Panc1 (cell line): Measurements from ENCODE around the gene KRTAP1-3. TPM values are rescaled to one million over a fixed set of nuclear protein-coding genes. Genes with fewer than 3 reads are reported as not detected.
"Not testable (repeated sequence)": the region's sequence is repeated elsewhere in the genome, so short reads cannot be mapped to it uniquely, and the experiment has no call there.

Experiments
- ATAC-seq: fragments of 200-7000 bp; cut with Tn5 transposase; 2 replicates; pipeline ENCODE4 v1.9.1; 2020; ENCODE audit warnings: mild to moderate bottlenecking, moderate library complexity
- BruUV-seq: library from RNA; stranded (reverse); fragments of 400-500 nt; replicated peaks from 2 replicates; lab custom pipeline; 2021; lab: Mats Ljungman, UMichigan
- CTCF ChIA-PET: fragments of 300-600 bp; sonication (Branson Sonifier 250); formaldehyde crosslinking; loops from one replicate; lab custom pipeline; 2022; ENCODE audit warnings: antibody characterized with exemption; lab: Charles Lee
- POLR2A ChIA-PET: fragments of 300-600 bp; sonication (Branson Sonifier 250); formaldehyde crosslinking; loops from one replicate; lab custom pipeline; 2022; ENCODE audit warnings: antibody characterized with exemption; lab: Charles Lee
- DNase-seq: peaks from one replicate; pipeline ENCODE4 v3.0.0-alpha.2; 2010; ENCODE audit warnings: low read depth, low spot score
- H3K27ac ChIP-seq: 2 replicates; pipeline ENCODE4 v1.5.1; 2011; ENCODE audit warnings: mild to moderate bottlenecking, low read length, inconsistent platforms
- H3K27me3 ChIP-seq: fragments of 200-500 bp; sonication (Bioruptor generic); 2 replicates; pipeline ENCODE4 v1.6.0; 2014; ENCODE audit warnings: low read length, inconsistent platforms; ENCODE audit not compliant: control insufficient read depth, insufficient read depth
- H3K36me3 ChIP-seq: fragments of 200-500 bp; sonication (Bioruptor generic); 2 replicates; pipeline ENCODE4 v1.5.1; 2014; ENCODE audit warnings: inconsistent platforms, mild to moderate bottlenecking, low read length, moderate library complexity; ENCODE audit not compliant: control insufficient read depth, insufficient read depth
- H3K4me1 ChIP-seq: 2 replicates; pipeline ENCODE4 v1.5.1; 2011; ENCODE audit warnings: inconsistent platforms, mild to moderate bottlenecking, low read length, moderate library complexity; ENCODE audit not compliant: control insufficient read depth, insufficient read depth
- H3K4me3 ChIP-seq, 2 experiments: 2 replicates each; pipeline ENCODE4 v1.5.1; 2011 to 2012; ENCODE audit warnings: low read depth in 2 of 2, low read length in 2 of 2, mild to moderate bottlenecking in 2 of 2, inconsistent platforms in 1 of 2, moderate library complexity in 1 of 2
- H3K9me3 ChIP-seq: fragments of 200-500 bp; sonication (Bioruptor generic); 2 replicates; pipeline ENCODE4 v1.5.1; 2014; ENCODE audit warnings: low read depth, mild to moderate bottlenecking, inconsistent platforms, low read length, moderate library complexity; ENCODE audit not compliant: control insufficient read depth, insufficient read depth
- POLR2AphosphoS5 ChIP-seq: IDR thresholded peaks from 2 replicates; pipeline ENCODE4 v1.6.1; 2012; ENCODE audit warnings: mild to moderate bottlenecking, low read depth, low read length, moderate library complexity
- SIN3A ChIP-seq: IDR thresholded peaks from 2 replicates; pipeline ENCODE4 v1.6.1; 2012; ENCODE audit warnings: low read depth, mild to moderate bottlenecking, low read length, moderate library complexity, borderline replicate concordance; ENCODE audit not compliant: insufficient read depth
- TCF7L2 ChIP-seq: IDR thresholded peaks from 2 replicates; pipeline ENCODE4 v1.6.1; 2011; ENCODE audit warnings: mild to moderate bottlenecking, low read depth, low read length, inconsistent platforms
- in situ Hi-C: cut with HindIII; loops from 2 replicates; pipeline ENCODE4 v1.10.0; 2016; ENCODE audit warnings: low sequenced_read_pairs, low pct_unique_long_range_greater_than_20kb
- intact Hi-C: fragments of 100-400 bp; cut with micrococcal nuclease; formaldehyde crosslinking; loops from one replicate; pipeline ENCODE4 v1.10.0; 2022; ENCODE audit not compliant: unreplicated experiment
- total RNA-seq: library from RNA; stranded (reverse); gene quantifications from one replicate; pipeline ENCODE4 v1.2.1, GENCODE V29; 2021; ENCODE audit not compliant: unreplicated experiment
- TF ChIP-seq, protein P1 (sequence below), 2 experiments: IDR thresholded peaks; 2 replicates each; pipeline ENCODE4 v1.6.1; 2011 to 2012; ENCODE audit warnings: low read depth in 2 of 2, control low read depth in 1 of 2, low read length in 1 of 2, mild to moderate bottlenecking in 1 of 2, moderate library complexity in 1 of 2; ENCODE audit not compliant: insufficient read depth in 1 of 2
- TF ChIP-seq, protein P2 (sequence below): fragments of 450-650 bp; IDR thresholded peaks from 2 replicates; pipeline ENCODE4 v1.5.1; 2017; ENCODE audit warnings: mild to moderate bottlenecking

KRTAP1-3 gene
- total RNA-seq, 1 experiment from 2014 or later = not detected

DNA sequence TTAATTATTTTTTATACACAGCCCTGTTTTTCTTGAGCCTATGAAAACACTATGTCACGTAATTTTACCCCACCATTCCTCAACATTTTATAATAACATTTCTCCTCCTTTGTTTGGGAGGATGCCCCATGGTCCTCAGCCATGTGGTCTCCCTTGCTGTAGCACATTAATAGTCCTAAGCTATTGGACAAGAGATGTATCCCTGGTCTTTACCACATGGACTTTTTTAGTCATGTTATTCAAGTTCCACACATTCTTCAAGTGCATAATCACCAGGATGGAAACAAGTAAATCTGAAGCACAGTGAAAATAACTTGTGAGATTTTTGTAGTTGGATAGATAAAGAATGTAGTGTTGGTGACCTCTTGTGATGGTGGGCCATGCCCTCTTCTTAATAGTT is 27.3 kb upstream of the KRTAP1-3 start:
- no peak for TF ChIP-seq POLR2AphosphoS5
- no peak for TF ChIP-seq SIN3A
- TF ChIP-seq, protein P1, sequence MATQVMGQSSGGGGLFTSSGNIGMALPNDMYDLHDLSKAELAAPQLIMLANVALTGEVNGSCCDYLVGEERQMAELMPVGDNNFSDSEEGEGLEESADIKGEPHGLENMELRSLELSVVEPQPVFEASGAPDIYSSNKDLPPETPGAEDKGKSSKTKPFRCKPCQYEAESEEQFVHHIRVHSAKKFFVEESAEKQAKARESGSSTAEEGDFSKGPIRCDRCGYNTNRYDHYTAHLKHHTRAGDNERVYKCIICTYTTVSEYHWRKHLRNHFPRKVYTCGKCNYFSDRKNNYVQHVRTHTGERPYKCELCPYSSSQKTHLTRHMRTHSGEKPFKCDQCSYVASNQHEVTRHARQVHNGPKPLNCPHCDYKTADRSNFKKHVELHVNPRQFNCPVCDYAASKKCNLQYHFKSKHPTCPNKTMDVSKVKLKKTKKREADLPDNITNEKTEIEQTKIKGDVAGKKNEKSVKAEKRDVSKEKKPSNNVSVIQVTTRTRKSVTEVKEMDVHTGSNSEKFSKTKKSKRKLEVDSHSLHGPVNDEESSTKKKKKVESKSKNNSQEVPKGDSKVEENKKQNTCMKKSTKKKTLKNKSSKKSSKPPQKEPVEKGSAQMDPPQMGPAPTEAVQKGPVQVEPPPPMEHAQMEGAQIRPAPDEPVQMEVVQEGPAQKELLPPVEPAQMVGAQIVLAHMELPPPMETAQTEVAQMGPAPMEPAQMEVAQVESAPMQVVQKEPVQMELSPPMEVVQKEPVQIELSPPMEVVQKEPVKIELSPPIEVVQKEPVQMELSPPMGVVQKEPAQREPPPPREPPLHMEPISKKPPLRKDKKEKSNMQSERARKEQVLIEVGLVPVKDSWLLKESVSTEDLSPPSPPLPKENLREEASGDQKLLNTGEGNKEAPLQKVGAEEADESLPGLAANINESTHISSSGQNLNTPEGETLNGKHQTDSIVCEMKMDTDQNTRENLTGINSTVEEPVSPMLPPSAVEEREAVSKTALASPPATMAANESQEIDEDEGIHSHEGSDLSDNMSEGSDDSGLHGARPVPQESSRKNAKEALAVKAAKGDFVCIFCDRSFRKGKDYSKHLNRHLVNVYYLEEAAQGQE (IDR thresholded peaks at IDR 0.05; ENCODE audit: insufficient read depth in 1 of 2, low read depth in 2 of 2, low read length in 1 of 2) = no peak
- no peak for TF ChIP-seq TCF7L2
- TF ChIP-seq, protein P2, sequence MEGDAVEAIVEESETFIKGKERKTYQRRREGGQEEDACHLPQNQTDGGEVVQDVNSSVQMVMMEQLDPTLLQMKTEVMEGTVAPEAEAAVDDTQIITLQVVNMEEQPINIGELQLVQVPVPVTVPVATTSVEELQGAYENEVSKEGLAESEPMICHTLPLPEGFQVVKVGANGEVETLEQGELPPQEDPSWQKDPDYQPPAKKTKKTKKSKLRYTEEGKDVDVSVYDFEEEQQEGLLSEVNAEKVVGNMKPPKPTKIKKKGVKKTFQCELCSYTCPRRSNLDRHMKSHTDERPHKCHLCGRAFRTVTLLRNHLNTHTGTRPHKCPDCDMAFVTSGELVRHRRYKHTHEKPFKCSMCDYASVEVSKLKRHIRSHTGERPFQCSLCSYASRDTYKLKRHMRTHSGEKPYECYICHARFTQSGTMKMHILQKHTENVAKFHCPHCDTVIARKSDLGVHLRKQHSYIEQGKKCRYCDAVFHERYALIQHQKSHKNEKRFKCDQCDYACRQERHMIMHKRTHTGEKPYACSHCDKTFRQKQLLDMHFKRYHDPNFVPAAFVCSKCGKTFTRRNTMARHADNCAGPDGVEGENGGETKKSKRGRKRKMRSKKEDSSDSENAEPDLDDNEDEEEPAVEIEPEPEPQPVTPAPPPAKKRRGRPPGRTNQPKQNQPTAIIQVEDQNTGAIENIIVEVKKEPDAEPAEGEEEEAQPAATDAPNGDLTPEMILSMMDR = no peak
- no peaks in the 10 kb centered on the region for H3K4me1 ChIP-seq
- no TSS peak for BruUV-seq
- in situ Hi-C loops (no loop called here), intact Hi-C loops (no loop called here)
- no peak for ATAC-seq
- ChIA-PET CTCF (no interaction called here), POLR2A (no interaction called here)
- no peak for DNase-seq
- H3K27ac ChIP-seq = no peak overlapping the region
- H3K4me3 ChIP-seq = no peak overlapping the region
- H3K27me3 ChIP-seq = no peaks in the 10 kb centered on the region
- no peaks in the 10 kb centered on the region for H3K36me3 ChIP-seq
- no peaks in the 10 kb centered on the region for H3K9me3 ChIP-seq

DNA sequence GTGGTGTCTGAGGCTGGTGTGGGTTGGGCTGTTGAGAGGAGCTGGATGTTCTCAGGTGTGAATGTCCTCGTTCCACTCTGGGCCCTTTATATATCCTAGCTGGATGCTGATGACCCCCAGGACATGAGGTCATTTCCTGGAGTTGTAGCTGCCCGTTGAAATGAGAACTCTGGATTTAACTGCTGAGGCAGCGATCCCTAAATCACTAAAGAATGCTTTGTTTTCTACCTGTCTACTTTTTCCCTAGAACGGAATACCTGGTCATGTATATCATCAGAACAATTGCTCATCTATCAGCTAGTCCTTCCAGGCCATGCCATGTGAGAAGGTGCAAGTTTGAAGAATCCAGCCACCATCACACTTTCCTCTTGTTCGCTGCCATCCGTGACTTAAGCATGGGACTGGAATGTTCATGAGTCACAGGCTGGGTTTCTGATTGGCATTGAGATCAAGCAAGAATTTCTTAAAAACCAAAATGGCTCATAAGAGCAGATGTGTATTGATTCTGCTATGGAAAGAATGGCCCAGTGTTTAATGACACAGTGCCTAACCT is 25.5 kb upstream of the KRTAP1-3 start, which contains the start of gene KRTAP2-3:
Gene KRTAP2-3, minus strand, starts transcription at position 63 of the 553 bp plus-strand sequence. CDS start 64 bp downstream, outside the sequence.
- H3K27me3 ChIP-seq = no peaks in the 10 kb centered on the region
- H3K4me1 ChIP-seq = no peaks in the 10 kb centered on the region
- no peak within 1 kb of the TSS for H3K4me3 ChIP-seq
- no peaks in the 10 kb centered on the region for H3K9me3 ChIP-seq
- intact Hi-C loops (no loop called here), in situ Hi-C loops (no loop called here)
- ATAC-seq (peak; percentile 67), DNase-seq (peak; percentile 45)
- TF ChIP-seq, protein P1 (IDR thresholded peaks at IDR 0.05; ENCODE audit: insufficient read depth in 1 of 2, low read depth in 2 of 2, low read length in 1 of 2) = no peak
- TF ChIP-seq SIN3A (no peak), POLR2AphosphoS5 (no peak), TCF7L2 (no peak)
- TF ChIP-seq, protein P2 = no peak
- no TSS peak for BruUV-seq
- no peaks in the 10 kb centered on the region for H3K36me3 ChIP-seq
- ChIA-PET CTCF (no interaction called here), POLR2A (no interaction called here)
- no peak within 1 kb of the TSS for H3K27ac ChIP-seq

DNA sequence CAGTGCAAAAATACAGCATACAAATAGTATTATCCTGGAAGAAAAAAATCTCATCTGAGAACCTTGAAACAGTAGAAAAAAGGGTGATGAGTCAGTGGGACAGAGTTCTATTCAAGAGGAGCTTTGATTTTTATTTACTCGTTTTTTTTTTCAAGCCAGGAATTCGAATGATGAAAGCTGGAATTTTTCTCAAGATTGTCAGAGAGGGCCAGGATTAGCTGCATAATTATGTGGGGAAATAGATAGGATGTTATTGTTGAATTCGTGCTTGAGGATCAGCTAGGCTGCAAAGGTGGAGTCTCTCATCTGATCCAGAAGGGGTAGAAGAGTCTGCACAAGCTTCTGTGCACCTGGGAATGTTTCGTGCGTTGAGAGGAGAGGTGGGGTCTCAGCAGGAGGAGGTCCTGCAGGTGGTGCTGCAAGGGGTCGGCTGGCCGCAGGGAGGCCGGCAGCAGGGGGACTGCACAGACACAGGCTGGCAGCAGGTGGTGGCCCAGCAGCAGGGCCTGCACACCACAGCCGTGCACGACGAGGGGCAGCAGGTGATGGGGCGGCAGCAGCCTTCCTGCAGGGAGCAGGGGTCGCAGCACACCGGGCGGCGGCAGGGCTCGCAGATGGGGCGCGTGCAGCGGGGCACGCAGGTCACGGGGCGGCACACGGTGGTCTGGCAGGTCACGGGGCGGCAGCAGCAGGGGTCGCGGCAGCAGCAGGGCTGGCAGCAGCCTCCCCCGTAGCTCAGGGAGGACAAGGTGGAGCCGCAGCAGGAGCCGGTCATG is 24.8 kb upstream of the KRTAP1-3 start:
- H3K27ac ChIP-seq, H3K36me3 ChIP-seq, in situ Hi-C loops, H3K4me1 ChIP-seq, intact Hi-C loops, POLR2A ChIA-PET, H3K27me3 ChIP-seq, H3K4me3 ChIP-seq, DNase-seq, BruUV-seq, H3K9me3 ChIP-seq: not testable (repeated sequence)
- ATAC-seq = peak; percentile 42; the same call in 1 of the 2 replicates
- CTCF ChIA-PET = interaction anchor here (0.6 to 0.7 kb wide), 2 partner anchors 97 to 430 kb away, joined by 3 to 4 read pairs; partner anchors contain the start of gene KRT36
